ENCODE results near the gene PIGN.

PIGN gene

GRCh38 chr18:62101321-62101721 lies 85.5 kb downstream of the PIGN start:
- no peak for TF ChIP-seq CTCF (conservative IDR thresholded peaks at IDR 0.05; ENCODE audit: low read length)

GRCh38 chr18:62098960-62099359 lies 87.9 kb downstream of the PIGN start:
- TF ChIP-seq CTCF (conservative IDR thresholded peaks at IDR 0.05; ENCODE audit: low read length): no peak
- no peak overlapping the region for H3K4me3 ChIP-seq (ENCODE audit: low read length)
- DNase-seq (ENCODE audit: low read depth): no peak

More at GRCh38 chr18:62101321-62101721, 85.5 kb downstream of the PIGN start:
- DNase-seq (ENCODE audit: low read depth): peak; percentile 79
- no peak overlapping the region for H3K4me3 ChIP-seq (ENCODE audit: low read length)

- no peak for DNase-seq (ENCODE audit: low read depth)
- no peak for TF ChIP-seq CTCF (conservative IDR thresholded peaks at IDR 0.05; ENCODE audit: low read length)
- no peak overlapping the region for H3K4me3 ChIP-seq (ENCODE audit: low read length)
Observed at GRCh38 chr18:62097698-62098097, 89.2 kb downstream of the PIGN start.

- DNase-seq (ENCODE audit: low read depth): no peak
- no peak for TF ChIP-seq CTCF (conservative IDR thresholded peaks at IDR 0.05; ENCODE audit: low read length)
- no peak overlapping the region for H3K4me3 ChIP-seq (ENCODE audit: low read length)
Observed at GRCh38 chr18:62091487-62092120, 95.3 kb downstream of the PIGN start.

- no peak for TF ChIP-seq CTCF (conservative IDR thresholded peaks at IDR 0.05; ENCODE audit: low read length)
Observed at GRCh38 chr18:62089174-62089573, 97.7 kb downstream of the PIGN start.

GRCh38 chr18:62088156-62088555 lies 98.7 kb downstream of the PIGN start:
- no peak overlapping the region for H3K4me3 ChIP-seq (ENCODE audit: low read length)
- TF ChIP-seq CTCF (conservative IDR thresholded peaks at IDR 0.05; ENCODE audit: low read length): no peak
- DNase-seq (ENCODE audit: low read depth): peak; percentile 46

More at GRCh38 chr18:62089174-62089573, 97.7 kb downstream of the PIGN start:
- no peak for DNase-seq (ENCODE audit: low read depth)
- H3K4me3 ChIP-seq (ENCODE audit: low read length): no peak overlapping the region

- no peak for TF ChIP-seq CTCF (conservative IDR thresholded peaks at IDR 0.05; ENCODE audit: low read length)
Observed at GRCh38 chr18:62085756-62086155, 101.1 kb downstream of the PIGN start.

More at GRCh38 chr18:62085756-62086155, 101.1 kb downstream of the PIGN start:
- H3K4me3 ChIP-seq (ENCODE audit: low read length): no peak overlapping the region
- no peak for DNase-seq (ENCODE audit: low read depth)

All from AG10803 (cell line).